SK-N-SH (cell line): ENCODE results near the gene WDFY2. TPM values are rescaled to one million over a fixed set of nuclear protein-coding genes. Genes with fewer than 3 reads are reported as not detected.
A peak's percentile ranks its signal among the peaks of the same experiment; 100 is the strongest.
"Not testable (repeated sequence)": the region's sequence is repeated elsewhere in the genome, so short reads cannot be mapped to it uniquely, and the experiment has no call there.

Experiments
- CTCF ChIA-PET: fragments of 300-600, 350-600 bp; formaldehyde crosslinking; extraction: SDS; loops from one replicate; lab custom pipeline; 2021; lab: Yijun Ruan, JAX
- POLR2A ChIA-PET: fragments of 350-600 bp; sonication (Branson Sonifier 250); formaldehyde crosslinking; extraction: SDS; loops from one replicate; lab custom pipeline; 2020; ENCODE audit warnings: antibody characterized with exemption, inconsistent platforms; lab: Yijun Ruan, JAX
- DNase-seq: peaks from one replicate; pipeline ENCODE4 v3.0.0; 2012
- H2AFZ ChIP-seq: fragments of 200-600 bp; sonication (generic); 2 replicates; pipeline ENCODE4 v1.8.1; 2016; ENCODE audit warnings: antibody characterized with exemption, mild to moderate bottlenecking, low read depth
- H3F3A ChIP-seq: fragments of 200-600 bp; sonication (generic); replicated peaks from 2 replicates; pipeline ENCODE3; 2016; ENCODE audit warnings: antibody characterized with exemption, mild to moderate bottlenecking; ENCODE audit not compliant: insufficient read depth
- H3K27ac ChIP-seq, 2 experiments: fragments of 200-500 bp in 1 of 2; fragments of 200-600 bp in 1 of 2; sonication (Bioruptor generic) in 1 of 2; sonication (generic), shearing (Covaris generic) in 1 of 2; 2 replicates each; pipeline versions ENCODE4 v1.5.1 to v1.6.1; 2014 to 2016; ENCODE audit warnings: low read depth in 2 of 2, inconsistent platforms in 1 of 2, low read length in 1 of 2, mild to moderate bottlenecking in 1 of 2, mixed read lengths in 1 of 2
- H3K27me3 ChIP-seq: fragments of 200-600 bp; sonication (generic), shearing (Covaris generic); 2 replicates; pipeline ENCODE4 v1.6.1; 2016; ENCODE audit warnings: mixed run types; ENCODE audit not compliant: insufficient read depth
- H3K36me3 ChIP-seq, 2 experiments: fragments of 200-500 bp in 1 of 2; fragments of 200-600 bp in 1 of 2; sonication (Bioruptor generic) in 1 of 2; sonication (generic) in 1 of 2; replicated peaks in 1 of 2; 2 replicates each; pipeline versions ENCODE3 to v1.5.1; 2014 to 2016; ENCODE audit warnings: low read length in 1 of 2, mild to moderate bottlenecking in 1 of 2; ENCODE audit not compliant: insufficient read depth in 2 of 2, control insufficient read depth in 1 of 2
- H3K4me1 ChIP-seq, 2 experiments: fragments of 200-500 bp in 1 of 2; fragments of 200-600 bp in 1 of 2; sonication (Bioruptor generic) in 1 of 2; sonication (generic), shearing (Covaris generic) in 1 of 2; 2 replicates each; pipeline versions ENCODE4 v1.5.1 to v1.6.1; 2014 to 2016; ENCODE audit warnings: low read depth in 1 of 2, low read length in 1 of 2, mixed run types in 1 of 2; ENCODE audit not compliant: insufficient read depth in 2 of 2, control insufficient read depth in 1 of 2
- H3K4me2 ChIP-seq: fragments of 200-600 bp; sonication (generic), shearing (Covaris generic); 2 replicates; pipeline ENCODE4 v1.6.1; 2017; ENCODE audit warnings: mixed run types
- H3K4me3 ChIP-seq, 2 experiments: fragments of 200-500 bp in 1 of 2; fragments of 200-600 bp in 1 of 2; sonication (Bioruptor generic) in 1 of 2; sonication (generic), shearing (Covaris generic) in 1 of 2; 2 replicates each; pipeline versions ENCODE4 v1.5.1 to v1.8.1; 2014 to 2016; ENCODE audit warnings: low read depth in 2 of 2, inconsistent platforms in 1 of 2, low read length in 1 of 2, mild to moderate bottlenecking in 1 of 2, mixed read lengths in 1 of 2, moderate library complexity in 1 of 2
- H3K79me2 ChIP-seq: fragments of 200-600 bp; sonication (generic); 2 replicates; pipeline ENCODE4 v1.8.1; 2017; ENCODE audit warnings: mild to moderate bottlenecking; ENCODE audit not compliant: insufficient read depth
- H3K9ac ChIP-seq: fragments of 200-600 bp; sonication (generic); 2 replicates; pipeline ENCODE4 v1.6.1; 2017; ENCODE audit warnings: mixed run types
- H3K9me2 ChIP-seq: fragments of 200-600 bp; sonication (generic); 2 replicates; pipeline ENCODE4 v1.6.1; 2017; ENCODE audit warnings: mixed run types
- H3K9me3 ChIP-seq: fragments of 200-600 bp; sonication (generic); 2 replicates; pipeline ENCODE4 v1.6.1; 2017; ENCODE audit warnings: mixed run types, mild to moderate bottlenecking, moderate library complexity
- H4K20me1 ChIP-seq: fragments of 200-600 bp; sonication (generic); 2 replicates; pipeline ENCODE4 v1.6.1; 2017; ENCODE audit warnings: mild to moderate bottlenecking, mixed run types; ENCODE audit not compliant: insufficient read depth
- CHD2 ChIP-seq: fragments of 150-350 bp; IDR thresholded peaks from 2 replicates; pipeline ENCODE4 v1.6.1; 2018; ENCODE audit warnings: low read length; ENCODE audit not compliant: partially characterized antibody
- FOXJ3 ChIP-seq: sonication (generic); formaldehyde crosslinking; IDR thresholded peaks from 2 replicates; pipeline ENCODE4 v1.5.1; 2020; ENCODE audit warnings: mild to moderate bottlenecking, missing genetic modification reagents
- FOXM1 ChIP-seq: IDR thresholded peaks from 2 replicates; pipeline ENCODE4 v1.4.0; 2012; ENCODE audit warnings: low read depth, mild to moderate bottlenecking
- GABPA ChIP-seq: IDR thresholded peaks from 2 replicates; pipeline ENCODE4 v1.4.0; 2012; ENCODE audit warnings: low read depth, mild to moderate bottlenecking
- JUND ChIP-seq: IDR thresholded peaks from 2 replicates; pipeline ENCODE4 v1.4.0; 2012
- MEF2A ChIP-seq: IDR thresholded peaks from 2 replicates; pipeline ENCODE4 v1.4.0; 2012; ENCODE audit warnings: low read depth, borderline replicate concordance
- RFX5 ChIP-seq: IDR thresholded peaks from 2 replicates; pipeline ENCODE4 v1.6.1; 2012; ENCODE audit warnings: mild to moderate bottlenecking, improper control_type of control experiment, low read length
- TCF12 ChIP-seq: IDR thresholded peaks from 2 replicates; pipeline ENCODE4 v1.4.0; 2012
- YY1 ChIP-seq: IDR thresholded peaks from 2 replicates; pipeline ENCODE4 v1.4.0; 2012; ENCODE audit warnings: low read depth, mild to moderate bottlenecking
- WGBS: methylation state at CpG from one replicate; pipeline ENCODE4 v1.1.6; 2017; ENCODE audit warnings: low lambda C conversion rate; 5-methylcytosine and 5-hydroxymethylcytosine counted together
- polyA plus RNA-seq, 3 experiments: library from polyadenylated mRNA; depleted of rRNA; stranded (reverse); fragments of >200 nt; gene quantifications; 2 replicates each; pipeline ENCODE4 v1.2.3, GENCODE V29; 2012
- TF ChIP-seq, protein P1 (sequence below): IDR thresholded peaks from 2 replicates; pipeline ENCODE4 v1.4.0; 2012; ENCODE audit warnings: low read depth, borderline replicate concordance
- TF ChIP-seq, protein P2 (sequence below): IDR thresholded peaks from 2 replicates; pipeline ENCODE4 v1.4.0; 2012; ENCODE audit warnings: low read depth

WDFY2 gene
- polyA plus RNA-seq, 1 of the 3 experiments (the other 2 are of a cell fraction) = 4.1 TPM

DNA sequence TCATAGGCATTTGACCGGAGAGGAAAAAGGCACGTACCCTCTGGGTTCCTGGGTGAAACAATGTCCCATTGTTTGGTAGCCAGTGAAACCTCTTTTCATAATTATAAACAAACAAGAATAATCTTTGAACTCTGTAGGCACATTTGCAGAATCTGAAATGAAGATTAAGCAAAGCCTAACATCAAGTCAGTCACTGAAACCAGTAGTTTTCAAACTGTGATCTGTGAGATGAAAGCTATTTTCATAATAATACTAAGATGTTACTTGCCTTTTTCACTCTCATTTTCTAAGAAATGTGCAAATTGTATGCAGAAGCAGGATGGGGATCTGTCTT, 105.4 kb downstream of the WDFY2 start (continued):
- no peak for TF ChIP-seq CHD2
- TF ChIP-seq, all 33 proteins: peak for 0

DNA sequence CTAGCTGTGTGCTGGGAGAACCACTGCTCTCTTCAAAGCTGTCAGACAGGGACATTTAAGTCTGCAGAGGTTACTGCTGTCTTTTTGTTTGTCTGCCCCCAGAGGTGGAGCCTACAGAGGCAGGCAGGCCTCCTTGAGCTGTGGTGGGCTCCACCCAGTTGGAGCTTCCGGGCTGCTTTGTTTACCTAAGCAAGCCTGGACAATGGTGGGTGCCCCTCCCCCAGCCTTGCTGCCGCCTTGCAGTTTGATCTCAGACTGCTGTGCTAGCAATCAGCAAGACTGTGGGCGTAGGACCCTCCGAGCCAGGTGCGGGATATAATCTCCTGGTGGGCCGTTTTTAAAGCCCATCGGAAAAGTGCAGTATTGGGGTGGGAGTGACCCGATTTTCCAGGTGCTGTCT, 111.4 kb downstream of the WDFY2 start:
- not testable (repeated sequence) for H3K4me3 ChIP-seq

DNA sequence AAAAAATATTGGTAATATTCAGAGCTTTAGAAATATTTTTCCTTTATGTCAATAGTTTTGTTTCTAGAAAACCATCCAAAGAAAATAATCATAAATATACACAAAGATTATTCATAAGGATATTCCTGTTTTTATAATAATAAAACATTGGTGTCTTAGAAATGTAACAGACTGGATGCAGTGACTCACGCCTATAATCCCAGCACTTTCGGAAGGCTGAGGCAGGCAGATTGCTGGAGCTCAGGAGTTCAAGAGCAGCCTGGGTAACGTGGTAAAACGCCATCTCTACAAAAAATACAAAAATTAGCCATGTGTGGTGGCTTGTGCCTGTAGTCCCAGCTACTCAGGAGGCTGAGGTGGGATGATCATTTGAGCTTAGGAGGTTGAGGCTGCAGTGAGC, 112.9 kb downstream of the WDFY2 start:
- Histone ChIP-seq H3K9me2 (no peaks in the 10 kb centered on the region), H4K20me1 (no peaks in the 10 kb centered on the region), H3K9ac (no peak overlapping the region), H3K79me2 (peaks cover 51% of the 10 kb centered on the region), H3F3A (peaks cover 10% of the 10 kb centered on the region), H3K36me3 (no peaks in the 10 kb centered on the region), H3K27me3 (no peaks in the 10 kb centered on the region), H3K4me2 (no peak overlapping the region), H3K4me3 (no peak overlapping the region), H3K4me1 (peaks cover 0 to 4% of the 10 kb centered on the region in 2 experiments; a peak in 1 of 4 replicates), H3K27ac (peak overlapping the region in 1 of 2 experiments; percentile 22; a peak in 1 of 4 replicates), H3K9me3 (no peaks in the 10 kb centered on the region; the same call in 1 of the 2 replicates), H2AFZ (no peak overlapping the region)
- no peak for DNase-seq
- CTCF ChIA-PET = interaction anchor here (2.9 kb wide), 1 partner anchor 9 kb away, joined by 9 read pairs; no protein-coding TSS in a partner anchor
- WGBS = 93% methylated on average over 4 of the region's 4 CpGs
- TF ChIP-seq FOXJ3 (CRISPR knock-in tag) = no peak
- POLR2A ChIA-PET = interaction anchor here (0.6 to 0.7 kb wide), 2 partner anchors 44 to 59 kb away, joined by 3 to 6 read pairs; no protein-coding TSS in a partner anchor

More for the DNA sequence above, 111.4 kb downstream of the WDFY2 start:
- CTCF ChIA-PET, H3K27me3 ChIP-seq, H3K4me2 ChIP-seq, H3K9me3 ChIP-seq, H4K20me1 ChIP-seq, H2AFZ ChIP-seq, H3K27ac ChIP-seq, H3K4me1 ChIP-seq, H3K36me3 ChIP-seq, DNase-seq, H3K9ac ChIP-seq, POLR2A ChIA-PET, H3K9me2 ChIP-seq: not testable (repeated sequence)
- 89% methylated on average over 7 of the region's 8 CpGs for WGBS
- Histone ChIP-seq H3F3A (peaks cover 10% of the 10 kb centered on the region), H3K79me2 (peaks cover 56% of the 10 kb centered on the region)

DNA sequence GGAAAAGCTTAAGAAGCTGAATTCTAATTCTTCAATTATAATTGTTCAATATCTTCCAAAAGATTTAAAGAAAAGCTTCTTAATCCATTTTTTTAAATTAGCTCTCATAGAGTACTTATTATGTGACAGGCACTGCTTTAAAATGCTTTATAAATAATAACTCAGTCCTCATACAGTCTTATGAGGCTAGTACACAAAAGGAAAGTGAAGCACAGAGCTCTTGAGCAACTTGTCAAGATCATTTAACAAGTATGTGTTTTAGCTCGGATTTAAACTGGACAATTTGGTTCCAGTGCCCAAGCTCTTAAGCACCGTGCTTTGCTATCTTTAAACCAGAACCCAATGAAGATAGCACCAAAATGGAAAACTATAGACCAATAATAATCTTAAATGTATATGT, 113.6 kb downstream of the WDFY2 start:
- Histone ChIP-seq H3K79me2 (peaks cover 44% of the 10 kb centered on the region), H3K36me3 (no peaks in the 10 kb centered on the region), H3K27ac (no peak overlapping the region), H3K9me3 (no peaks in the 10 kb centered on the region; the same call in 1 of the 2 replicates), H4K20me1 (no peaks in the 10 kb centered on the region), H3K9ac (no peak overlapping the region), H3F3A (peaks cover 10% of the 10 kb centered on the region), H3K4me3 (no peak overlapping the region), H3K9me2 (no peaks in the 10 kb centered on the region), H3K27me3 (no peaks in the 10 kb centered on the region), H3K4me2 (no peak overlapping the region), H2AFZ (no peak overlapping the region), H3K4me1 (peaks cover 0 to 4% of the 10 kb centered on the region in 2 experiments; a peak in 1 of 4 replicates)
- CTCF ChIA-PET = interaction anchor here (0.6 to 2.9 kb wide), 3 partner anchors 9 to 71 kb away, joined by 3 to 9 read pairs (median 4); no protein-coding TSS in a partner anchor
- WGBS = 95% methylated on average over 2 of the region's 2 CpGs
- DNase-seq = no peak
- POLR2A ChIA-PET = interaction anchor here (0.7 kb wide), 1 partner anchor 43 kb away, joined by 3 read pairs; no protein-coding TSS in a partner anchor
- no peak for TF ChIP-seq RFX5
- TF ChIP-seq, protein P1, sequence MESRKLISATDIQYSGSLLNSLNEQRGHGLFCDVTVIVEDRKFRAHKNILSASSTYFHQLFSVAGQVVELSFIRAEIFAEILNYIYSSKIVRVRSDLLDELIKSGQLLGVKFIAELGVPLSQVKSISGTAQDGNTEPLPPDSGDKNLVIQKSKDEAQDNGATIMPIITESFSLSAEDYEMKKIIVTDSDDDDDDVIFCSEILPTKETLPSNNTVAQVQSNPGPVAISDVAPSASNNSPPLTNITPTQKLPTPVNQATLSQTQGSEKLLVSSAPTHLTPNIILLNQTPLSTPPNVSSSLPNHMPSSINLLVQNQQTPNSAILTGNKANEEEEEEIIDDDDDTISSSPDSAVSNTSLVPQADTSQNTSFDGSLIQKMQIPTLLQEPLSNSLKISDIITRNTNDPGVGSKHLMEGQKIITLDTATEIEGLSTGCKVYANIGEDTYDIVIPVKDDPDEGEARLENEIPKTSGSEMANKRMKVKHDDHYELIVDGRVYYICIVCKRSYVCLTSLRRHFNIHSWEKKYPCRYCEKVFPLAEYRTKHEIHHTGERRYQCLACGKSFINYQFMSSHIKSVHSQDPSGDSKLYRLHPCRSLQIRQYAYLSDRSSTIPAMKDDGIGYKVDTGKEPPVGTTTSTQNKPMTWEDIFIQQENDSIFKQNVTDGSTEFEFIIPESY = no peak
- TF ChIP-seq FOXM1 = no peak
- TF ChIP-seq YY1 = no peak
- TF ChIP-seq MEF2A = no peak
- TF ChIP-seq, protein P2, sequence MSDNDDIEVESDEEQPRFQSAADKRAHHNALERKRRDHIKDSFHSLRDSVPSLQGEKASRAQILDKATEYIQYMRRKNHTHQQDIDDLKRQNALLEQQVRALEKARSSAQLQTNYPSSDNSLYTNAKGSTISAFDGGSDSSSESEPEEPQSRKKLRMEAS = no peak
- TF ChIP-seq TCF12 = no peak
- TF ChIP-seq JUND = no peak
- TF ChIP-seq GABPA = no peak
